GM20000 (cell line): ENCODE results near the gene ZNF425.

ENCODE experiments used
- DNase-seq: peaks from one replicate; pipeline ENCODE4 v3.0.0; 2012; ENCODE audit warnings: low spot score
- TF ChIP-seq, protein P1 (sequence below): IDR thresholded peaks from 2 replicates; pipeline ENCODE4 v1.5.1; 2012; ENCODE audit warnings: mild to moderate bottlenecking, control low read depth; ENCODE audit errors: extremely low read depth, missing control alignments

ZNF425 gene

GRCh38 chr7:149126662-149127266 is 640 bp upstream of the ZNF425 start:
- TF ChIP-seq, protein P1, sequence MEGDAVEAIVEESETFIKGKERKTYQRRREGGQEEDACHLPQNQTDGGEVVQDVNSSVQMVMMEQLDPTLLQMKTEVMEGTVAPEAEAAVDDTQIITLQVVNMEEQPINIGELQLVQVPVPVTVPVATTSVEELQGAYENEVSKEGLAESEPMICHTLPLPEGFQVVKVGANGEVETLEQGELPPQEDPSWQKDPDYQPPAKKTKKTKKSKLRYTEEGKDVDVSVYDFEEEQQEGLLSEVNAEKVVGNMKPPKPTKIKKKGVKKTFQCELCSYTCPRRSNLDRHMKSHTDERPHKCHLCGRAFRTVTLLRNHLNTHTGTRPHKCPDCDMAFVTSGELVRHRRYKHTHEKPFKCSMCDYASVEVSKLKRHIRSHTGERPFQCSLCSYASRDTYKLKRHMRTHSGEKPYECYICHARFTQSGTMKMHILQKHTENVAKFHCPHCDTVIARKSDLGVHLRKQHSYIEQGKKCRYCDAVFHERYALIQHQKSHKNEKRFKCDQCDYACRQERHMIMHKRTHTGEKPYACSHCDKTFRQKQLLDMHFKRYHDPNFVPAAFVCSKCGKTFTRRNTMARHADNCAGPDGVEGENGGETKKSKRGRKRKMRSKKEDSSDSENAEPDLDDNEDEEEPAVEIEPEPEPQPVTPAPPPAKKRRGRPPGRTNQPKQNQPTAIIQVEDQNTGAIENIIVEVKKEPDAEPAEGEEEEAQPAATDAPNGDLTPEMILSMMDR, result no peak
- DNase-seq, result peak; percentile 85

GRCh38 chr7:149125189-149125862 is 798 bp downstream of the ZNF425 start:
- DNase-seq, result no peak
- TF ChIP-seq, protein P1, result no peak

- no peak for DNase-seq
- TF ChIP-seq, protein P1, result no peak
Observed at GRCh38 chr7:149109969-149110368, 16.2 kb downstream of the ZNF425 start.

GRCh38 chr7:149104749-149105148 is 21.4 kb downstream of the ZNF425 start:
- no peak for DNase-seq
- TF ChIP-seq, protein P1, result no peak

GRCh38 chr7:149104214-149104613 is 21.9 kb downstream of the ZNF425 start:
- DNase-seq, result no peak

GRCh38 chr7:149103424-149103823 is 22.7 kb downstream of the ZNF425 start:
- DNase-seq, result no peak
- TF ChIP-seq, protein P1, result no peak

More at GRCh38 chr7:149104214-149104613, 21.9 kb downstream of the ZNF425 start:
- TF ChIP-seq, protein P1, result no peak

DNA sequence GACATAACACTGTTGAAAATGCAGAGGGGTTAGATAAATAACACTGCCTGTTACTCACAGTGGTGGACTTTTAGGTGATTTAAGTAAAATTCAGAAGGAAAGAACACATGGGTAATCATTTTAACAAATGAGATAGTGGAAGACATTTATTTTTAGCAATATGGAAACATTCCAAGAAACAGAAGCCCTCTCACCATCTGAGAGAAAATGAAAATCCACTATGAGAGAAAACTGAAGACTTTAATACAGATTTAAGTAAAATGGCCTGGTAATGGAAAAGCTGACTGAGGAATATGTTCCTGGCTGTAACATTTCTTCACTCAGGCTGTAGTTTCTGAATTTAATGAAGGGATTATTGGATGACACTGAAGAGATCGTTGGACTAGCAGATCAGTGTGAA is 23.5 kb downstream of the ZNF425 start:
- DNase-seq, result no peak
- TF ChIP-seq, protein P1, result no peak
